HG03097 (cell line): Measurements from ENCODE around the gene CLRN3.

Experiments
- ATAC-seq: cut with Tn5 transposase; IDR thresholded peaks from one replicate; pipeline ENCODE4 v1.9.1; 2021; ENCODE audit not compliant: unreplicated experiment, low FRiP score

The CLRN3 gene

DNA sequence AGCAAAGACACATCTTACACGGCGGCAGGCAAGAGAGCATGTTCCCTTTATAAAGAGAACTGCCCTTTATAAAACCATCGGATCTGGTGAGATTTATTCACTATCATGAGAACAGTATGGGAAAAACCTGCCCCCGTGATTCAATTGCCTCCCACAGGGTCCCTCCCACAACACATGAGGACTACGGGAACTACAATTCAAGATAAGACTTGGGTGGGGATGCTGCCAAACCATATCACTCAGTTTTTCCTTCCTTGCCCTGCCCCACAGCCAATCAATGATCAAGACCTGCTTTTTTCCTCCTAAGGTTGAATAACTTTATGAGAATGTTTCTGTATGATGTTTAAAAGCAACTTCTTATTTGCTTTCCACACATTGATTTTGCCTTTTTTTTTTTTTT, 11.0 kb upstream of the CLRN3 start:
- no peak for ATAC-seq

DNA sequence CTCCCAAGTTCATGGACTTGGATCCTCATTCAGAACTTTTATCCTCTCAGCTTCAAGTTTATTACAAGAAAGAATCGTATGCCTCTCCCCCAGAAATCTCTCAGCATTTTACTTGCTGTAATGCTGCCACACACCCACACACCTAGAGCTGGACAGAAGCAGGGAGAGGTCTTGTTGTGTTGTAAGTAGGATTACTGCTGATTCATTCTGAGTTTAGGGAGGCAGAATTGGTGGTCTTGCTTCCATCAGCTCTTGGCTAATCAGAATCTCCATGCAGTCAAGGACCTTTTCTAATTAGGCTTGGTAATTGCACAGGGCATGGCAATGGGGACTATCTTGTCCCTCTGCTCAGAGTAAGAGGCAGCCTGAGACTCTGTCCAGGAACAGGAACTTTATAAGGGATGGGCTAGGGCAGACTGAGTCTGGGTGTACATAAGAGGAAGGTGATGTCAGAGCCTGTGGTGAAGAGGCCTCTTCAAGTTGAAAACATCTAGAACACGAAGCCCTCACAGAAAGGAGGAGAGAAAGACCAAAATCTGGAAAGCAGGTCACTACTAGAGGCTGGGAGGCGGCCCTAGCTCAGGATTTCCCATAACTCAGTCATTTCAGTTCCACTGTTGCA, 7.1 kb upstream of the CLRN3 start:
- no peak for ATAC-seq

- no peak for ATAC-seq
Observed at GRCh38 chr10:127897177-127897576, 4.4 kb upstream of the CLRN3 start.

- no peak for ATAC-seq
Observed at GRCh38 chr10:127896590-127896989, 3.8 kb upstream of the CLRN3 start.

DNA sequence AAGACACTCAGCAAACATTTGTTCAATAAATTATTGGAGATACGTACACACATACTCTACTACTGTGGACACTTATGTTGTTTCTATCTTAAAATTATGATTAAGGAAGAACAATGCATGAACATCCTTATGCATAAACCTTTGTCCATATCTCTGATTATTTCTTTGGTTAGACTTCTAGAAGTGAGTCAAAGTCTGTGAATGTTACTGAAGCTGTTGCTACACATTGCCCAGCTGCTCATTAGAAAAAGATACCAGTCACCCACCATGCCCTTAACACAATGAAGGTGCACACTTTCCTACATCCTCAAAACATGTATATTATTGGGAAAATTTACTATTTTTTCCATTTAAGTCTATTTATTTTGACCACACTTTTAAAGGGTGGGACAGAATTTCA, 1.4 kb upstream of the CLRN3 start:
- no peak for ATAC-seq

DNA sequence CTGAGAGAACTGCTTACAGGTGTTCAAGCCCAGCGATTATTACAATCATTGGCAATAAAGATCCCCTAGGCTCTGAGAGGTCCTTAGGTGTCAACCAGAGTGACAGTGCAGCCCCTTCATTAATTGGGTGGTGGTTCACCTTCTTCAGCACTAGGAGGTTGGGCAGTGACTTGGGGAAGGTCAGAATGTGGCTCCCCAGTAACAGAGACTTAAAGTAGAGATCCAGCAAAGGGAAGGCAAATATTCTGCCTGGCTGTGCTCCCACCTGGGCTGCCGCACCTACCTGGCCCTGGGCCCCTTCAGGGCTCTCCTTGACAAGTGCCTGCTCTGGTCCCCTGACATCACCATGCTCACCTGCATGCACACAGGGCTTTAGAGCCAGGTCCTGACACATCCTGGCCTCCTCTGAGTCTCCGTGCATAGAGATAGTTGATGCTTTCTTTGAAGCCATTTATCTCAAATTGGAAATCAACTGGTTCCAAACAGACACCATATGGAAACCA, 1.9 kb downstream of the CLRN3 start:
- no peak for ATAC-seq

DNA sequence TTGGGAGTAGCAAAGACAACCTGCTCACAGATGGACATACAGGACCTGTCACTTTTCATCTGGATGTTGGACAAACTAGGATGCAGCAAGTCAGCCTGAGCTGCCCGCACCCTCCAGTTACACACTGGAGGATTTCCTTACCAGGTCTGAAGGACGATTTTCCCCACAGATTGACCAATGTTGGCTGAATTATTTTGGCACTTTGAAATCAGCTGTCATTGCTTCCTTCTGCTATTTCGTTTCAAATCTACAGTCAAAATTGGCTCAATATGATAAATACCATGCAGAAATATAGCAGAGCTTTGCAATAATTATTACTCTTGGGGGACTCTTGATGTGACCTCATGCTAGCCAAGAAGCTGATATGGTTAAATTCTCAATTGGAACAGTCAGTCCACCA, 2.5 kb downstream of the CLRN3 start:
- no peak for ATAC-seq

GRCh38 chr10:127889605-127890195, 3.0 kb downstream of the CLRN3 start:
- no peak for ATAC-seq

DNA sequence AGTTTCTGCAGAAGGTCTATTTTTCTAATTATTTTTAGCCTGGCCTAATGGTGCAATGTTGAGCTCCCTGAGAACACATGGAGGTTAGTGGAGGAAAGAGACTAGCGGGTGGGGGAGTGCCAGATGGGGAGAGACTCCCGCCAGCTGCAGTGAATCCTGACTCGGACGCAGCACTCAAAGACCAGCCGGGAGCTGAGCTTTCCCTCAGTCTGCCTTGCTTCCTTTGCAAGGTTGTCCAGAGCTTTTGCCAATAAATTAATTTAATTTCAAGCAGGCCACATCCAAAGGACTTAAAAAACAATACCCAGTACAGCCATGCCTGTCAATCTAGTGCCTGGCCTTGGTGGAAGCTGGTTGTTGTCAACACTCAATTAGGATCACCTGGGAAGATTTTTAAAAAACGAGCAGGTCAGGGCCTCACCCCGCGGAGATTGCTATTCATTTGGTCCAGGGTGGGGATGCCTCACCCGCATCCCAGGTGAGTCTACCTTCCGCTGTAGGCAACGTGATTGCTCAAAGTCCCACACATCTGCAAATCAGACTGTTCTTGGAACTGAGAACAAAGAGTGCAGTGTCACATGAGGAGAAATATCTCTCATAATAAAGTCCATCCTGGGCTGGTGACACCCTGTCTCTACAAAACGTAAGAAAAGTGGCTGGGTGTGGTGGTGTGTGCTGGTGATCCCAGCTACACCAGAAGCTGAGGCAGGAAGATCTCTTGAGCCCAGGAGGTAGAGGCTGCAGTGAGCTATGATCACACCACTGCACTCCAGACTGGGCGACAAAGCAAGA, 4.0 kb downstream of the CLRN3 start:
- no peak for ATAC-seq

DNA sequence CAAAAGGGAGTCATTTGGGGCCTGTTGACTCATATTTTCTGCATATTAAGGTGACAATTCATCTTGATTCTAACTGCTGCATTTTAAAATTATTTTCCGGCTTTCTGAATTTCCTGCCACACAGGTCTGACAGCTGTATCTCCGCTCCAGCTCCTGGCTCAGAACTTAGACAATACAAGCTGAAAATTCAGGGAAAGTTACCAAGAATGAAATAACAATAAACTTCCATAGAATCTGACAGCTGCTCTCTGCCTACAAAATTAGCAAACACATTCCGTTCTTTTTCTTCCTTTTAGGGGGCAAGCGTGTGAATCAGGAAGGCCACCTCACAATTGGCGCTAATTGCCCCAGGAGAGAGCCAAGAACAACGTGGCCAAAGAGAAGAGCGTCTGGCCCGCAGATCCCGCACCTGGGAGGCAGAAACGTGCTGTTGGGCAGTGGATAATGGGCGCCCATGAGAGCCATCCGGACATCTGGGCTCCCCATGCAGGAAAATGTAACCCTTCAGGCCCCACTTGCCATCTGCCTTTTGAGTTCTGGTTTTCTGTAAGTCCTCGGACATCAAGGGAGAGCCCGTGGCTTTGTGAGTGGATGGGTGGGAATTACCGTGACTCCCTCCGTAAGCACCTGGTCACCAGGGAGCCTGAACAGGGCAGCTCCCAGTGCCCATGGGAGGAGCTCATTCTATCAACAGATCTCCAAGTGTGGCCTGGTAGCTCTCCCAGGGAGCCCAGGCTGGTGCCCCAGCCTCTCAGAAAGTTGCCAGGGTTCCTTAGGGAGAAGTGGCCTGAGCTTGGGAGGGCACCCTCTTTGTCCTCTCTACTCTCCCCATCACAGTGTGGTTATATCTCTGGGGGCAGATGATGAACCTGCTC, 5.0 kb downstream of the CLRN3 start:
- ATAC-seq: no peak

GRCh38 chr10:127886371-127887051, 6.2 kb downstream of the CLRN3 start:
- no peak for ATAC-seq

- ATAC-seq: no peak
Observed at GRCh38 chr10:127884501-127884900, 8.2 kb downstream of the CLRN3 start.

DNA sequence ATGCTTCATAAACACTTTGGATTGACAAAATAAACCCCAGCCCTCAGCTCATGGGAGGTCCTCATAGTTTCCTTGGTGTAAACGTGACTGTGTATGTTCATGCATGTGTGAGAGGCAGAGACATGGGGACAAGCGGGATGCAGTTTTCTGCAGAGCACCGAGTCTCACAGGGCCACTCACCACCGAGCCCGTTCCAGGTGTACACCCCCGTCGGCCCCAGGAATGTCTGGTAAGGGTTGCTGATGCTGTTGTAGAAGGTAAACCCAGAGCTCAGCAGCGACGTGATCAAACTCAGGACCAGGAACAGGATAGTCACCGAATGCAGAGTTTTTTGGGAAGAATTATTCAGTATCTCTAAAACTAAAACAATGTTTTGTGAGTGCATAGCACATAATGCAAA, 9.2 kb downstream of the CLRN3 start:
- ATAC-seq: no peak

DNA sequence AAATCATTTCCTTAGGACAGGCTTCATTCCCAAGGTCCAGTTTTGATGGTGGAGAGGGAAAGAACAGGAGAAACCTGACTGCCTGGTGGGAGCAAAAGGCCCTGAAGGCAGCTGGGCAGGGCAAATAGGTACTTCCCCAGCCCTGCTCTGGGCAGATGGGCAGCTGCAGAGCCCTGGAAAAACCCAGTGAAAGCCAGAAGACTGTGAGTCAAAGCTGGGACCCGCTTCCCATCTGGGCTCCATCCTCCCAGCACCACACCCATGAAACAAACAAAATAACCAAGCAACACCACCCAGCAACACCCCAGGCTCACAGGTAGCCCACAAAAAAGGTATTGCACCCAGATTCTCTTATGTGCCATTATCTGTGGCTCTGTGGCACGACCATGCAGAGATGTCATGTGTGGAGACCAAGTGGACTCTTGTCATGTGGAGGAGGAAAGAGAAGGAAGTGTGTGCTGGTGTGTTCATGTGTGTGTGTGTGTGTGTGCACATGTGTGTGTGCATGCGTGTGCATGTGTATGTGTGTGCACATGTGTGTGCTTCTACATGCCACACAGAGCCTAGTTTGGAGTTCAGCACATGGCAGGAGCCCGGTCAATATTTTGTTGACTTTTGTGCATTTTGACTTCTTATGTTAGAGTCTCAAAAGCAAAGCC, 9.8 kb downstream of the CLRN3 start:
- ATAC-seq: no peak

- no peak for ATAC-seq
Observed at GRCh38 chr10:127882391-127882790, 10.3 kb downstream of the CLRN3 start.

DNA sequence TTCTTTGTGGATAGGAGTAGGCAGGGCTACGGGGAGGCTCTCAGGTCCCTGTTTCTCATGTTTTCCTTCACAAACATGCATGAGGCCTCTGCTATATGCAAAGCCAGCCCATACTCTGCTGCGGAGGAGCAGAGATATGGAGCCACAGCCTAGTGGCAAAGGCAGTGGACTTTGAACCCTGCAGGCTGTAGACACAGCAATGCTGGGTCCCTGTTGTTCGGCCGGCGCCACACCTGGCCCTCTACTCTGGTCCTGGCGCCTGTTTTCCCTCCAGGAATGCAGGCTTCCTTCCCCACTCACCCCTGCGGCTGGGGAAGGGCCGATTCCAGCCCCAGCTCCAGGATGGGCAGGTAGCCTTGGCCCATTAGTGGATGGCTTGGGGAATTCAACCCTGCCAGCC, 11.5 kb downstream of the CLRN3 start:
- no peak for ATAC-seq

DNA sequence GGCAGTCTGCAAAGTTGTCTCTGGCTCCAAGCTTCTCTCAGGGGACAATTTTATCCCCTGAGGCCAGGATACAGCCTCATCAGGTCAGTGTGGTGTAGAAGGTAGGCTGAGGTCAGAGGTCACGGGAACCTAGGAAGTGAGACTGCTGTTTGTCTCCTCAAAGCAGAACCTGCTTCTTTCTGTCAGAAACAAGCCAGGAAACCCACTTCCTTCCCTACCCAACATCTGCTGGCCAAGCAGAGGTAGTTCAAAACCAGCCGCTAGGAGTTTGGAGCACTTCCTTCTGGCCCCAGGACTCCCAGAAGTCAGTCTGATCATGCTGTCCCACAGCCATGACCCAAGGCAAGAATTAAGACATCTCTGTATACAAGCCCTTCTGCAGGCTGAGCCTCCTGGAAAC, 12.2 kb downstream of the CLRN3 start:
- no peak for ATAC-seq

GRCh38 chr10:127878475-127879055, 14.2 kb downstream of the CLRN3 start:
- no peak for ATAC-seq

DNA sequence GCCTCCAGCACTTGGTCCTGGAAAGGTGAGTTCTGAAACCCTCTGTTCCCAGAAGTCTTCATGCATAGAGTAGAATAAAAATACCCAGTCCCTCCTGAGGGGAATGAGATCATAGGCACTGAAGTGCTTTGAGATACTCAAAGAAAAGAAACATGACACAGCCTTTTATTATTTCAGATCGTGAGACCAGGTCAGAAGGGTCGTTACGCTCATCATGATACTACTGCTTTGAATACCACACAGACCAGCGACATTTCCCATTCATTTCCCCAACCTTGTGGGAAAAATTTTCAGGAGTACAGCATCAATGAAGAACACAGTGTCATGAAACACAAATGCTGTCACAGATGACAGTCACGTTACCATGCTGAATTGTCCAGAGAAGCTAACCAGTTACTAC, 15.0 kb downstream of the CLRN3 start:
- ATAC-seq: no peak
